Measurements from ENCODE around the gene TGFBRAP1.

Gene TGFBRAP1

GRCh38 chr2:105357122-105357521, 27.6 kb upstream of the TGFBRAP1 start:
- TF ChIP-seq CTCF (IDR thresholded peaks at IDR 0.05; ENCODE audit: insufficient read depth, missing control alignments) = no peak
- DNase-seq (ENCODE audit: insufficient read length, low spot score) (no peak), FAIRE-seq (no peak)

DNA sequence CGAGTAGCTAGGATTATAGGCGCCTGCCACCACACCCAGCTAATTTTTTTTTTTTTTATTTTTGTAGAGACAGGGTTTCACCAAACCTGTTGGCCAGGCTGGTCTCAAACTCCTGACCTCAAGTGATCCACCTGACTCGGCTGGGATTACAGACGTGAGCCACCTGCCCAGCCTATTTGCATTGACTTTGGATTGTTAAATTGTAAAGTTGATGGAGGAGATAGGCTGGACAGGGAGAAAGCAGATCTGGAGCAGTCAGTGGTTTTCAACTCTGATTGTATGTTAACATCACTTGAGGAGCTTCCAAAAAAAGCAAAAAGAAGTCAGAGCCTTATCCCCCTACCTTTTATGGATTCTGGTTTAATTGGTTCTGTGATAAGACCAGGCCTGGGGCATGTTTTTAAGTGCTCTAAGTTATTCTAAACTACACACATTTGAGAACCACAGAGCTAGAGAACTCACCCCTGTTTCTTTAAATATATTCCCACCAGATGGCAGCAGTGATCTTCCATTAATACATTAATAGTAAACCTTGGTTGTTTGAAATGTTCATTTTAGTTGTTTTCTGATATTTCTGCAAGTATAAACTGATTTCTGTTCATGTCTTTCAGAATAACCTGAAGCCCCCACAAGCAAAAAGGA, 15.3 kb upstream of the TGFBRAP1 start:
- FAIRE-seq = peak; percentile 11

GRCh38 chr2:105339414-105339813, 9.9 kb upstream of the TGFBRAP1 start:
- no peak for TF ChIP-seq CTCF (IDR thresholded peaks at IDR 0.05; ENCODE audit: insufficient read depth, missing control alignments)
- FAIRE-seq = no peak

More for the DNA sequence above, 15.3 kb upstream of the TGFBRAP1 start:
- DNase-seq (ENCODE audit: insufficient read length, low spot score) = no peak
- peak; percentile 48 for TF ChIP-seq CTCF (IDR thresholded peaks at IDR 0.05; ENCODE audit: insufficient read depth, missing control alignments)

DNA sequence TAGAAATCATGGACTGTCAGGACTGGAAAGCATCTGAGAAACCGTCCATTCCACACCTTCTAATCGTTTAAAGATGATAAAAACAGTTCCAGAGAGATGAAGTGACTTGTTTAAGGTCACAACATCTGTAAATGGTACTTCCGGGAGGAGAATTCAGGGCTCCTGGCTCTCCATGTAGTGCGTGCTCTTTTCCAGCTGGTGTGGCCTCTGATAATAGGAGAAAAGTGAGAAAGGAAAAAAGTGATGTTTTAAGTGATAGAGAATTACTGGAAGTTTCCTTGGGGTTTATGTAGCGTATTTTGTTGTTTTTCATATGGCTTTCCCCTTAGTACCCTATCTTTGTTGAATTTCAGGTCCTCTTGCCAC, 8.5 kb upstream of the TGFBRAP1 start:
- DNase-seq (ENCODE audit: insufficient read length, low spot score) = no peak
- TF ChIP-seq CTCF (IDR thresholded peaks at IDR 0.05; ENCODE audit: insufficient read depth, missing control alignments) = no peak
- FAIRE-seq = no peak

More at GRCh38 chr2:105339414-105339813, 9.9 kb upstream of the TGFBRAP1 start:
- DNase-seq (ENCODE audit: insufficient read length, low spot score) = no peak

DNA sequence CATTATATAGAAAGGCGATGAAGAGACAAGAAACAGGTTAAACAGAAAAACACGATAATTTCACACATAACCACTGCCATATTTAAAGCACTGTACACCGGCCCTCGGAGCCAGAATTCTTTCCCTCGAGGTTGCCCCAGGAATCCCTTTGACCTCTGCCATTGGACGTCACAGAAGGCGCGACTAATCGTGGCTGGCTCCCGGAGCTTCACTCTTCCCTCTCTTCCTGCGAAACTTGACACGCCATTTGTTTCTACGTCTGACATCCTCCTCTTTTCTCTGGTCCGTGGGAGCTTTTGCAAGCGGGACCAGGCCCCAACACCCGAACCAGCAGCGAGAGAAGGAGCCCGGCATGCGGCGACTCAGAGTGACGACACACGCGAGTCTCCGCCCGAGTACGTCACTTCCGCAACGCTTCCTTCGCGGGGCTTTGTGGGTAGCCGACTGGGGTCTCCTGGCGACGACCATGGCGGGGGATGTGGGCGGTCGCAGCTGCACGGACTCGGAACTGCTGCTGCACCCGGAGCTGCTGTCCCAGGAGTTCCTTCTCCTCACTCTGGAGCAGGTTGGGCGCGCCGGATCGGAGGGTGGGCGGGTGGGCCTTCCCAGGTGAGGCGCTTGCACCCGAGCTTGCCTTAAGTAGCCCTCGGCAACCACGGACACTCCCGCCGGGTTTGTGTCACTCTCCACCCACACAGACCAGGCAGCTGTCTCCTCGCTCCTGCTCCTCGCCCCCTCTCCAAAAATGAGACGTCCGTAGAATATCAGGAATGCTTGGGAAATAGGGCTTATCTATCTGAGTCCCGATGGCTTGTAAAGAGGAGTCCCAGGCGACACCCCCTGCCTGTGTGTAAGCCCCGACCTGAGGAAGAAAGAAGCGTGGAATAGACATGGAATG, 7.8 kb upstream of the TGFBRAP1 start, which contains the start of gene C2orf49:
Gene C2orf49, plus strand, starts transcription at position 419 of the 898 bp plus-strand sequence. Its CDS starts 48 bp downstream, at position 467.
- no peak for TF ChIP-seq CTCF (IDR thresholded peaks at IDR 0.05; ENCODE audit: insufficient read depth, missing control alignments)
- FAIRE-seq (no peak), DNase-seq (ENCODE audit: insufficient read length, low spot score) (peak; percentile 58)

GRCh38 chr2:105336786-105337121, 7.2 kb upstream of the TGFBRAP1 start:
- FAIRE-seq = peak; percentile 80
- no peak for TF ChIP-seq CTCF (IDR thresholded peaks at IDR 0.05; ENCODE audit: insufficient read depth, missing control alignments)
- no peak for DNase-seq (ENCODE audit: insufficient read length, low spot score)

DNA sequence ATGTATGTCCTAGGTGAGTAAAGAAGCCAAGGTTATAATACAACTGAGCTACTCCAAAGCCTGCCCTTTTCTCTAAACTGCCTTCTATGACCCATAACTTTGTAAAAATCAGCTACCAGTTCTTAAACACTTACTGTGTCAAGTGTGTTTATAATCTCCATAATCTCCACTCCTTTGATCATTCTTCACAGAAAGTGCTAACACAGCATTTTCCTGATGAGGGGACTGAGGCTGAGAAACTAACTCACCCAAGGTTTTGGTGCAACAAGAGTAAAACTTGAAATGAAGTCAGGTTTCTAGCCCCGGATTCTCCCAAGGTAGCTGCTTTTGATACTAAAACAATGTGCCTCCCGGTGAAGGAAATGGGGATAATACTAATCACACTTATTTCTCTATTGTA, 5.9 kb upstream of the TGFBRAP1 start:
- FAIRE-seq (no peak), DNase-seq (ENCODE audit: insufficient read length, low spot score) (no peak)
- no peak for TF ChIP-seq CTCF (IDR thresholded peaks at IDR 0.05; ENCODE audit: insufficient read depth, missing control alignments)

All from D721Med (cell line).